Mesenteric fat pad (tissue), 1 donor: ENCODE measurements around the gene CYTH3. TPM values are rescaled to one million over a fixed set of nuclear protein-coding genes. Genes with fewer than 3 reads are reported as not detected.
"Not testable (repeated sequence)": the region's sequence is repeated elsewhere in the genome, so short reads cannot be mapped to it uniquely, and the experiment has no call there.

ENCODE experiments used
- DNase-seq: peaks from one replicate; pipeline ENCODE4 v3.0.0-alpha.2; 2020; ENCODE audit warnings: low spot score
- total RNA-seq: library from RNA; stranded (reverse); fragmentation: NEBNext Ultra II Directional; extraction: Animal tissue kit (Norgen Biotek cat#: 25700); gene quantifications from one replicate; pipeline ENCODE4 v1.2.1, GENCODE V29; 2021
- donor health status: DM: yes; HTN: yes; CAD: no.

Gene CYTH3
- total RNA-seq, 1 donor from 2014 or later: 36.1 TPM

GRCh38 chr7:6198689-6199595, 73.5 kb downstream of the CYTH3 start:
- DNase-seq: no peak

GRCh38 chr7:6197801-6198551, 74.4 kb downstream of the CYTH3 start:
- no peak for DNase-seq

DNA sequence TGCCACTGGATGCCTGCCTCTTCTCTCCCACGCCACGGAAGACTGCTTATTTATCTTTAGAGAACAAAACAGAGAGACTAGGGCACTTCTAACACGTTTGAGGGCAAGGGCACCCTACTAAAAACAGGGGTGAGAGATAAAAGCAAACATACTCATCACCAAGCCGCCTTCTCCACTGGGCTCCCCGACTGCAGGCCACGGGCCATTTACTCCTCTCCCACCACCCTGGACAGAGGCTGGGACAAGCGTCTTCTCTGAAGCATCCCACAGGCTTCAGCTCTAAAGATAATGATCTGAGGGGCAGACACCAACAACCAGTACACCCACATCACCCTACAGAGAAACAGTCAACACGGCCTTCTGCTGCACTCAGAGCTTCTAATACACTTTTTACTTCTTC, 78.7 kb downstream of the CYTH3 start:
- no peak for DNase-seq

DNA sequence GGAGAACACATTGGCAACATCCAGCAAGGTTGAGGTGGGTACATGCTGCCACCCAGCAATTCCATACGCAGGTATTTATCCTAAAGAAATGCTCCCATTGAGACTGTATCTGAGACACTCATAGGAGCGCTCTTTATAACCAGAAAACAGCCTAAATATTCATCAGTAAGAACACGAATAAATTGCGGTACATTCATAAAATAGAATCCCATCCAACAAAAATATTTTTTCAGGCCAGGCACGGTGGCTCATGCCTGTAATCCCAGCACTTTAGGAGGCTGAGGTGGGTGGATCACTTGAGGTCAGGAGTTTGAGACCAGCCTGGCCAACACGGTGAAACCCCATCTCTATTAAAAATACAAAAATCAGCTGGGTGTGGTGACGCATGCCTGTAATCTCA, 81.9 kb downstream of the CYTH3 start:
- DNase-seq: not testable (repeated sequence)

GRCh38 chr7:6188389-6188788, 84.0 kb downstream of the CYTH3 start:
- no peak for DNase-seq

DNA sequence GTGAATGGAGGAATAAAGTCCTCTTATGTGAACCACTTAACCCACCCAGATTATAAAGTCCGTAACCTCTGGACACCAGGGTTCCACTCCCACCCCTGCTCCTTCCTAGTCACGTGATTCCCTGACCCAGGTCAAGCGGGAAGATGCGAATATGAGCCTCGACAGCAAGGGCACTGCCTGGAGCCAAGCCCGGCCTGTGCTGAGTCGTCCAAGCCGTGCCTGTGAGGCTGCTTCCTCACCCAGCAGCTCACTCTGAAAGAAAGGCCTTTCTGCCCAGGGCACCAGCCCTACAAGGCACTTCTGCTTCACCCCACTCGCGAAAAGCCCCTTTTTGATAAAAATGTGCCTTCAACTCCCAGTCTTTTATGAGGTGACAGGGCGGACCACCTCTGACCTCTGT, 85.8 kb downstream of the CYTH3 start:
- no peak for DNase-seq

DNA sequence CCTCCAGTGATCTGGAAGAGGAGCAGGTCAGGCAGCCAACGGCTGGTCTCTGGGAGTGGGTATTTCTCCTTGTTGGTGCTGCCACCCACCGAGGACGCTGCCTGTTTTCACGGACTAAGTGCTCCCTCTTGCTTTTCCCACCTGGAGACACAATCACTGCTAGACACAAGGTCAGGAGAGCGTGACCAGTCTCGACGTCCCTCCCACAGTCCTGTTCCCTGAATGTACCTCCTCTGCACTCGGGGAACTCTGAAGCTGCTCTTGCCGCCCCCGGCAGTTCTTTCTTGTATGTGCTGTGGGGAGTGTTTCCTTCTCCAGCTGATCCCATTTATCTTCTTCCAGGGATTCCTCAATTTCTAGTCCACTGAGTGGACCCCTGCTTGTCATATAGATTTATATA, 89.4 kb downstream of the CYTH3 start:
- DNase-seq: no peak

- DNase-seq: no peak
Observed at GRCh38 chr7:6181136-6181535, 91.3 kb downstream of the CYTH3 start.

DNA sequence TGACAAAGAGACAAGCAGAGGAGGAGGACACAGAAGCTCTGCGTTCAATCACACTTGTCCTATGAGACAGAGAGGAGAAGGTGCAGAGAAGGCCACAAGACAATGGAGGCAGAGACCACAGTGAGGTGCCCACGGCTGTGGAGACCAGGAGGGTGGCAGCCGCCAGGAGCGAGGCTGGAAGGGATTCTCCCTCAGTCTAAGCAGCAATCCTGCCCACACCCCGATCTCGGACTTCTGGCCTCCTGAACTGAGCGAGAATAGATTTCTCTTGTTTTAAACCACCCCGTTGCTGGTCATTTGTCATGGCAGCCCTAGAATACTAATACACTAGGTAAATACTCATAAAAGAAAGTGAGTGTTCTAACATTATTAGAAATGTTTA, 92.1 kb downstream of the CYTH3 start:
- DNase-seq: no peak

- no peak for DNase-seq
Observed at GRCh38 chr7:6179620-6180343, 92.6 kb downstream of the CYTH3 start.

DNA sequence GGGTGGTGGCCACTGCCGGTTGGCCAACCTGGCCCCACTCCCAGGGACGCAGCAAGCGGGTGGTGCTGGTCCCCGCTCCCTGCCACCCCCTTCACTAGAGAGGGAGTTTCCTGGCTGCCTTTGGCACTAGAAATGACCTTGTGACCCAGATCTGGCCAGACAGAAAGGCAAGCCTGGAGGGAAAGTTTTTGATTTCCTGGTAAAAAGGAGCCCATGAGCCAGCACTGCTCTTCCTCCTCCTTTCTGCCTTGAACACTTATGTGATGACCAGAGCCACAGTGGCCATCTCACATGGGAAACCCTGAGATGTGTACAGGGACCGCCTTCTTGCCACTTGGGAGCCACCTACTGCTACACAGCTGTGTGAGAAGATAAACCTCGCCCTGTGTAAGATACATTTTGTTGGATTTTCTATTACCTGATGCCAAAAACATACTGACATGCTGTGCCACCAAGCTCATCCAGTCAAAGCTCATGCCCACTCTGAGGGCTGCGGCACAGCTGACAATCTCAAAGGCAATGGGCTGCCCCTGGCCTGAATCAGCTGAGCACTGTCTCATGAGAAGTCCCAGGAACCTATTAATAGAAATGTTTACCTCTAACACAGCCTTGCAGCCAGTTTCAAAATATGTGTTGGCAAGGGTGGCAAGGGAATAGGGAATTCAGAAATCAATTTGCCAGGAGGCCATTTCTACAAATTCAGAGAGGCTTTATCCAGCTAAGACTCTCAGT, 94.0 kb downstream of the CYTH3 start:
- no peak for DNase-seq

DNA sequence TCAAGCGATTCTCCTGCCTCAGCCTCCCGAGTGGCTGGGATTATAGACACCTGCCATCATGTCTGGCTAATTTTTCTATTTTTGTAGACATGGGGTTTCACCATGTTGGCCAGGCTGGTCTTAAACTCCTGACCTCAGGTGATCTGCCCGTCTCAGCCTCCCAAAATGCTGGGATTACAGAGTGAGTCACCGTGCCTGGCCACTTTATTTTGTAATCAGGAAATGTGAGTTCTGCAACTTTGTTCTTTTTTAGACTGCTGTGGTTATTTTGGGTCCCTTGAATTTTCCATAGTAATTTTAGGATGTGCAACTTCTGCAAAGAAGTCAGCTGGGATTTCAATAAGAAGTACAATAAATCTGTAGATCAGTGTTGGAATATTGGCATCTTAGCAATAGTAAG, 96.8 kb downstream of the CYTH3 start:
- DNase-seq: no peak

GRCh38 chr7:6172910-6173295, 99.5 kb downstream of the CYTH3 start:
- DNase-seq: no peak

DNA sequence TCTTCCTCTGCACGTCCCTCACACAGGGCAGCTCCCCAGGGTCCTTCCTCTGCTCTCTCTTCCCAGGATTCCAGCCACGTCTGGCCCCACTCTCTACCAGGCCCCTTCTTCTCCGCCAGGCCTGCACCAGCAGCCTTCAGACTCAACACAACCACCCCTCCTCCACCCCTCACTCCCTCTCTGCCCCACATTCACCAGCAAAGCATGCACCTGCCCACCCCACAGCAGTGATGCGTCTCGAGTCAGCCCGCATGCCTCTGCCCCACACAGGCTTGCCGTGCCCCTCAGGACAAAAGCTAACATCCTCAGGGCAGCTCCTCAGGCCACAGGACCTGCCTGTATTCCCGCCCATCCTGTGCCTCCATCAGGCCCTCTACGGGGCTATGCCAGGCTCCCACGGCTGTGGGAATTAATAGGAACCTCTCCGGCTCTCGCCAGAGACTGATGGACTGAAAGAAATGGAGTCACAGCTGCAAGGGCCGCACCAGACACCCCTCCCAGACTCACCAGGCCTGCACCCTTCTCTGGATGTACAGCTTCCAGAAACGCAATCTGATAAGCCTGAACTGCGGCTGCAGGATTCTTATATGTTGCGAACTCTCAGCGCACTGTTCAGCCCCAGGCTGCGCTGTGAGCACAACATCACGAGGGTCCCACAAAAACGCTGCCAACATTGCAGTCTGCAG, 100.1 kb downstream of the CYTH3 start:
- no peak for DNase-seq

DNA sequence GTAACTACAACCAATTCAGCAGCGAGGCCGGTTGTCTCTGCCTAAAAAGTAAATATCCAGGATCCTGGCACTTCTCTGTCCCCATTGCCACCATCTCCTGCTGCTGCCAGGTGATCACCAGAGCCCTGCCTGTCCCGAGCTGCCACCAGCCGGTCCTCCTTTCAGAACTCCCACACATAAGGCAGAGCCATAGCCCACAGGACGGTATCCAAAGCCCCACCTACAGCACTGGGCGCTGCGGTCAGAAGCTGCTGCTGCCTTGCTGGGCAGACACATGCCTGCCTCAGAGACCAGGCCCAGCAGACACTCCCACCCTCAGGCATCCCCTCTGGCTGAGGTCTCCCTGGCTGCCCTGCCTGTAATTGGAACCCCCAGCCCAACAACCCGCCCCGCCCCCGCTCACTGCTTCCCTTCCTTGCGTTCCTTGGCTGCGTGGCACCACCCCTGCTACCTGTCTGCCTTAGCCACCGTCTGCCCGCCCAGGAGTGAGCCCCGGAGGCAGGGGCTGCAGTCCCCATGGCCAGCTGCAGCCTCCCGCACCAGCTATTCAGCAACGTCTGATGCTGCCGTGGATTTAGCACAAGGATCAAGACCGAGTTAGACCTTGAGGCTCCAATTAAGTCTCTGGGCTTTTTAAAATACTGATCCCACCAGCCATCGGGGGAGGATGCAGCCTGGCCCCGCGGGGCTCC, 100.7 kb downstream of the CYTH3 start:
- DNase-seq: no peak

- no peak for DNase-seq
Observed at GRCh38 chr7:6170571-6171531, 101.6 kb downstream of the CYTH3 start.

DNA sequence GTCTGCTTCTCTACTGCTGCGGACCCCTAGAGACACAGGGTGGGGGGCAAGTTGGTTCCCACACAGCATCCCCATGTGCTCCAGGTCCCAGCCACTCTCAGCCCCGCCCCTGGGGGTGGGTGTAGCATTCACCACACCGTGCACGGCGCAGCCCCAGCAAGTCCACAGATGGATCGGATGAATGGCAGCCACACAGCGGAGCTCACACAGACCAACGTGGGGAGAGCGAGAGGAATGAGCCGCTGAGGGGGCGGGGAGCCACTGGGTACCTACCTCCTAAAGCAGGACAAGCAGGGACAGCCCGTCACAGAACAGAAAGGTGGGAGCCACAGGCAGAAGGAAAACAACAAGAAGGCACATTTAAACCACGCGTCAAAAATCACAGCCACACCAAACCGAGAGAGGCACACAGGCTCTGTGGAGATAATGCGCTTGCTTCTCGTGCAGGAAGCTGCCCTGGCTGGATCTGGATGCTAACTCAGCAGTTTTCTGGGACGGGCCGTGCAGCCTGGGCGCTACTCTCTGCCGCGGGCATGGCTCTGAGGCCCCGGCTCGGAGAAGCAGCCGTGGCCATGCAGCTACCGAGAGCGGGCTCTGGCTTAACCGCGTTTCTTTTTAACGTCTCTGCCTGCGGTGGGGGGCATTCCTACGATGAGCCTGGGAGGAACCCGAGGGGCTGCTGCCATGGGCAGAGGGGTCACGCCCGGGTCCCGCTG, 102.5 kb downstream of the CYTH3 start:
- DNase-seq: no peak

GRCh38 chr7:6168477-6168868, 104.0 kb downstream of the CYTH3 start:
- peak; percentile 75 for DNase-seq
